HepG2 (cell line): ENCODE results near the gene MIDN. TPM values are rescaled to one million over a fixed set of nuclear protein-coding genes. Genes with fewer than 3 reads are reported as not detected.

Experiments used
- CSRNP1 ChIP-seq: sonication (generic); formaldehyde crosslinking; IDR thresholded peaks from 2 replicates; pipeline ENCODE4 v1.8.1; 2023; ENCODE audit warnings: mild to moderate bottlenecking, missing genetic modification reagents
- FOXA1 ChIP-seq, 2 experiments: fragments of 450-650 bp in 1 of 2; sonication (generic) in 1 of 2; formaldehyde crosslinking in 1 of 2; IDR thresholded peaks; 2 replicates each; pipeline versions ENCODE4 v1.4.0 to v1.6.1; 2016 to 2020; ENCODE audit warnings: missing genetic modification reagents in 1 of 2
- GFI1 ChIP-seq: sonication (generic); formaldehyde crosslinking; IDR thresholded peaks from 2 replicates; pipeline ENCODE4 v1.5.0; 2020; ENCODE audit warnings: missing genetic modification reagents, mild to moderate bottlenecking, borderline replicate concordance
- GTF2F1 ChIP-seq: fragments of 150-350 bp; IDR thresholded peaks from 2 replicates; pipeline ENCODE4 v1.6.1; 2014; ENCODE audit warnings: low read length
- NPAS2 ChIP-seq: sonication (generic); formaldehyde crosslinking; IDR thresholded peaks from 2 replicates; pipeline ENCODE4 v1.8.0; 2022; ENCODE audit warnings: mild to moderate bottlenecking, missing genetic modification reagents, borderline replicate concordance
- SATB2 ChIP-seq: sonication (generic); formaldehyde crosslinking; IDR thresholded peaks from 2 replicates; pipeline ENCODE4 v1.5.0; 2020; ENCODE audit warnings: missing genetic modification reagents
- SMARCE1 ChIP-seq: fragments of 450-650 bp; IDR thresholded peaks from 2 replicates; pipeline ENCODE4 v1.6.1; 2017; ENCODE audit warnings: borderline replicate concordance
- SNAI1 ChIP-seq: sonication (generic); formaldehyde crosslinking; IDR thresholded peaks from 2 replicates; pipeline ENCODE4 v1.5.0; 2020; ENCODE audit warnings: mild to moderate bottlenecking, missing genetic modification reagents, borderline replicate concordance
- ZBTB43 ChIP-seq: sonication (generic); formaldehyde crosslinking; conservative IDR thresholded peaks from 2 replicates; pipeline ENCODE4 v1.4.0; 2020; ENCODE audit warnings: missing genetic modification reagents
- ZBTB49 ChIP-seq: sonication (generic); formaldehyde crosslinking; IDR thresholded peaks from 2 replicates; pipeline ENCODE4 v1.4.0; 2020; ENCODE audit warnings: missing genetic modification reagents, borderline replicate concordance
- ZBTB7A ChIP-seq: sonication (generic); formaldehyde crosslinking; IDR thresholded peaks from 2 replicates; pipeline ENCODE4 v1.8.0; 2022; ENCODE audit warnings: mild to moderate bottlenecking, missing genetic modification reagents
- ZNF607 ChIP-seq: sonication (generic); formaldehyde crosslinking; IDR thresholded peaks from 2 replicates; pipeline ENCODE4 v1.5.1; 2020; ENCODE audit warnings: missing genetic modification reagents, mild to moderate bottlenecking, borderline replicate concordance
- ZNF720 ChIP-seq: sonication (generic); formaldehyde crosslinking; IDR thresholded peaks from 2 replicates; pipeline ENCODE4 v1.4.0; 2020; ENCODE audit warnings: missing genetic modification reagents
- ZSCAN21 ChIP-seq: sonication (generic); formaldehyde crosslinking; IDR thresholded peaks from 2 replicates; pipeline ENCODE4 v1.8.0; 2022; ENCODE audit warnings: mild to moderate bottlenecking, missing genetic modification reagents, moderate library complexity, borderline replicate concordance
- polyA plus RNA-seq, 8 experiments: library from polyadenylated mRNA; depleted of rRNA in 3 of 8; stranded (reverse) in 7 of 8; unstranded in 1 of 8; fragments of >200 nt; fragmentation: Illumina TruSeq in 4 of 8; extraction: Trizol in 4 of 8; gene quantifications; 2 replicates each; pipeline versions ENCODE4 v1.2.1 to v1.2.3, GENCODE V29; 2011 to 2016; ENCODE audit warnings: low read depth in 4 of 8, missing spikeins in 1 of 8, mixed read lengths in 1 of 8; ENCODE audit not compliant: insufficient read depth in 1 of 8
- total RNA-seq, 5 experiments: library from RNA; depleted of rRNA; stranded (reverse); fragments of >200 nt; fragmentation: Illumina TruSeq; extraction: Trizol; gene quantifications; 2 replicates each; pipeline ENCODE4 v1.2.3, GENCODE V29; 2016; ENCODE audit warnings: low read depth in 1 of 5
- TF ChIP-seq, protein P1 (sequence below): sonication (generic); formaldehyde crosslinking; IDR thresholded peaks from 2 replicates; pipeline ENCODE4 v1.5.0; 2020; ENCODE audit warnings: missing genetic modification reagents, mild to moderate bottlenecking, borderline replicate concordance
- TF ChIP-seq, protein P2 (sequence below): sonication (generic); formaldehyde crosslinking; IDR thresholded peaks from 2 replicates; pipeline ENCODE4 v1.5.0; 2020; ENCODE audit warnings: mild to moderate bottlenecking, missing genetic modification reagents
- TF ChIP-seq, protein P3 (sequence below): sonication (generic); formaldehyde crosslinking; conservative IDR thresholded peaks from 2 replicates; pipeline ENCODE4 v1.5.0; 2020; ENCODE audit warnings: missing genetic modification reagents

MIDN gene
- total and polyA plus RNA-seq, 2 of the 13 experiments (the other 11 are each of a cell fraction or from before 2014, with no cell fraction given), result 8.4 to 18.0 TPM

DNA sequence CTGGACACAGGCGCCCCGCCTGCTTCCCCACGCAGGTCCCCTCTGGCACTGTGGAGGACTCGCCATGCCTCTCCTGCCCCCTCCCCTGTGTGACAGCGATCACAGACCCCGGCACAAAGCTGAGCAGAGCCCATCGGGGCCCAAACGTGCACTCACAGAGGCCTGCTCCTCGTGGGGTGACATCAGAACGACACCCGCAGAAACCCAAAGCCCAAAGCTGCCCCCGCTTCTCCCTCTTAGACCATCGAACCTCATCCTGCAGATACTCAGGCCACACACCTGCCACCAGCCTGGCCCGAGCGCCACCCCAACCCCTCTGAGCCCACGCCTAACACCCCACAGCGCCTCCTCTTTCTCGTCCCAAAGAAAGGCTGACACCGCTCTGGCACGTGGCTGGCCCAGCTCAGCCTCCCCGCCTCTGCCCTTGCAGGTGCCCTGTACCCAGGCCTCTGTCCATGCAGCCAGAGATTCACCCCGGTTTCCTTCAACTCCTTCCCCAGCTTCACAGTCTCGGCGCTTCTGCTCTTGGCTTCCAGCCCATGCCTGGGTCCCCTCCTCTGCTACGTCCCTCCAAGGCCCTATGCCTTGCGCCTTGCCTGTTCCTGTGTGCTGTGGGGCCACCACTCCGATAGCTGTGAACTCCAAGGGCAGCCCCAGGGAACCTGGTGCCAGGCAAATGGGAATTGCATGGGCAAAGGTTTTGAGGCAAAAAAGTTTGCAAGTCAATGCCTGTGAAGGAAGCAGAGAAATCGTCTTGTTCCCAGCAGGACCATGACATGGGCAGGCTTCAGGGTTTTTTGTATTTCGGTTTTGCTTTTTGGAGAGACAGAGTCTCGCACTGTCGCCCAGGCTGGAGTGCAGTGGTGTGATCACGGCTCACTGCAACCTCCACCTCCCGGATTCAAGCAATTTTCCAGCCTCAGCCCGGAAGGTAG lies 9.7 kb upstream of the MIDN start (continued):
- TF ChIP-seq ZBTB49 (CRISPR knock-in tag) (no peak), ZBTB7A (CRISPR knock-in tag) (0 out of 2 replicates have a peak, but pooled peaks have one; percentile 33), FOXA1 (IDR thresholded peaks at IDR 0.05) (no peak), FOXA1 (CRISPR knock-in tag; IDR thresholded peaks at IDR 0.05) (no peak), SMARCE1 (no peak), SATB2 (CRISPR knock-in tag) (no peak), NPAS2 (CRISPR knock-in tag) (no peak), GTF2F1 (no peak), ZNF607 (peak; percentile 47; the same call in 1 of the 2 replicates), ZNF720 (no peak), ZSCAN21 (no peak), SNAI1 (CRISPR knock-in tag) (0 out of 2 replicates have a peak, but pooled peaks have one; percentile 44), CSRNP1 (CRISPR knock-in tag) (peak; percentile 59; the same call in 1 of the 2 replicates), GFI1 (CRISPR knock-in tag) (no peak), ZBTB43 (CRISPR knock-in tag) (no peak)
- TF ChIP-seq, protein P1, sequence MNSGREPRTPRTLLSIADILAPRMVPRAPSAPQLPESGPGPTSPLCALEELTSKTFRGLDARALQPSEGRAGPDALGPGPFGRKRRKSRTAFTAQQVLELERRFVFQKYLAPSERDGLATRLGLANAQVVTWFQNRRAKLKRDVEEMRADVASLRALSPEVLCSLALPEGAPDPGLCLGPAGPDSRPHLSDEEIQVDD (CRISPR knock-in tag), result no peak
- TF ChIP-seq, protein P2, sequence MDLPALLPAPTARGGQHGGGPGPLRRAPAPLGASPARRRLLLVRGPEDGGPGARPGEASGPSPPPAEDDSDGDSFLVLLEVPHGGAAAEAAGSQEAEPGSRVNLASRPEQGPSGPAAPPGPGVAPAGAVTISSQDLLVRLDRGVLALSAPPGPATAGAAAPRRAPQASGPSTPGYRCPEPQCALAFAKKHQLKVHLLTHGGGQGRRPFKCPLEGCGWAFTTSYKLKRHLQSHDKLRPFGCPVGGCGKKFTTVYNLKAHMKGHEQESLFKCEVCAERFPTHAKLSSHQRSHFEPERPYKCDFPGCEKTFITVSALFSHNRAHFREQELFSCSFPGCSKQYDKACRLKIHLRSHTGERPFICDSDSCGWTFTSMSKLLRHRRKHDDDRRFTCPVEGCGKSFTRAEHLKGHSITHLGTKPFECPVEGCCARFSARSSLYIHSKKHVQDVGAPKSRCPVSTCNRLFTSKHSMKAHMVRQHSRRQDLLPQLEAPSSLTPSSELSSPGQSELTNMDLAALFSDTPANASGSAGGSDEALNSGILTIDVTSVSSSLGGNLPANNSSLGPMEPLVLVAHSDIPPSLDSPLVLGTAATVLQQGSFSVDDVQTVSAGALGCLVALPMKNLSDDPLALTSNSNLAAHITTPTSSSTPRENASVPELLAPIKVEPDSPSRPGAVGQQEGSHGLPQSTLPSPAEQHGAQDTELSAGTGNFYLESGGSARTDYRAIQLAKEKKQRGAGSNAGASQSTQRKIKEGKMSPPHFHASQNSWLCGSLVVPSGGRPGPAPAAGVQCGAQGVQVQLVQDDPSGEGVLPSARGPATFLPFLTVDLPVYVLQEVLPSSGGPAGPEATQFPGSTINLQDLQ (CRISPR knock-in tag), result no peak
- TF ChIP-seq, protein P3, sequence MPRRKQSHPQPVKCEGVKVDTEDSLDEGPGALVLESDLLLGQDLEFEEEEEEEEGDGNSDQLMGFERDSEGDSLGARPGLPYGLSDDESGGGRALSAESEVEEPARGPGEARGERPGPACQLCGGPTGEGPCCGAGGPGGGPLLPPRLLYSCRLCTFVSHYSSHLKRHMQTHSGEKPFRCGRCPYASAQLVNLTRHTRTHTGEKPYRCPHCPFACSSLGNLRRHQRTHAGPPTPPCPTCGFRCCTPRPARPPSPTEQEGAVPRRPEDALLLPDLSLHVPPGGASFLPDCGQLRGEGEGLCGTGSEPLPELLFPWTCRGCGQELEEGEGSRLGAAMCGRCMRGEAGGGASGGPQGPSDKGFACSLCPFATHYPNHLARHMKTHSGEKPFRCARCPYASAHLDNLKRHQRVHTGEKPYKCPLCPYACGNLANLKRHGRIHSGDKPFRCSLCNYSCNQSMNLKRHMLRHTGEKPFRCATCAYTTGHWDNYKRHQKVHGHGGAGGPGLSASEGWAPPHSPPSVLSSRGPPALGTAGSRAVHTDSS (CRISPR knock-in tag), result no peak
